ENCODE measurements around the gene PGA5.
"Not testable (repeated sequence)": the region's sequence is repeated elsewhere in the genome, so short reads cannot be mapped to it uniquely, and the experiment has no call there.

The PGA5 gene

DNA sequence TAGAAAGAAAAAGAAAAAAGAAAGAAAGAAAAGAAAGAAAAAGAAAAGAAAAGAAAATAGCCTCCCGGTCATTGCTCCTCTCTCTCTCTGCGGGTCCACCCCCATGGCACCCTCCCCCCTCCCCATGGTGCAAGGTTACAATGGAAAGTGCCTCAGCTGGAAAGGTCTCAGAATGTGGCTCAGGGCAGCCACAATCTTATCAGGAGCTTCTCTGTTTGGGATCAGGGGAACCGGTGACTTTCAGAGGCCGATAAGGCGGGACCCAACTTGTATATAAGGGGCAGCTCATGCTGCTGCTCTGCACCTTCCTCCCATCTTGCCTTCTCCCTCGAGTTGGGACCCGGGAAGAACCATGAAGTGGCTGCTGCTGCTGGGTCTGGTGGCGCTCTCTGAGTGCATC is at the start of gene PGA5:
TSS of gene PGA5 (plus strand) at position 301 of the 400 bp plus-strand sequence. CDS start at position 353, 52 bp downstream.
- DNase-seq (ENCODE audit: low read depth): not testable (repeated sequence)

DNA sequence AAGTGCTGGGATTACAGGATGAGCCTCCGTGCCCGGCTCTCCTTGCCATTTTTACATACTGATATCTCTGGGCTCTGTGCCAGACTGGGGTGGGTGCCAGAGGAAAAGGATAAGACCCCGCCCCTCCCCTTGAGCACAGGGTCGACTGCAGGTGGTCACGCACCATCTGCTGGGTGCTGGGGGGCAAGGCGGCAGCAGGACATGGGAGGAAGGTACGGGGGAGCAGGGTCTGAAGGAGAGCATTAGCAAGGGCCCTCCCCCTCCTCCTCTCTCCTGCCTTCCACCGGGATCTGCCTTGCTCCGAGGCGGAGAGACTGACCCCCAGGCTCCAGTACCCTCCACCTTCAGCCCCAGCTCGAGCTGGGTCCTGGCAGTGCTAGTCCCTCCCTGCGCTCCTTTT is 47.4 kb upstream of the PGA5 start:
- DNase-seq (ENCODE audit: low read depth): no peak

DNA sequence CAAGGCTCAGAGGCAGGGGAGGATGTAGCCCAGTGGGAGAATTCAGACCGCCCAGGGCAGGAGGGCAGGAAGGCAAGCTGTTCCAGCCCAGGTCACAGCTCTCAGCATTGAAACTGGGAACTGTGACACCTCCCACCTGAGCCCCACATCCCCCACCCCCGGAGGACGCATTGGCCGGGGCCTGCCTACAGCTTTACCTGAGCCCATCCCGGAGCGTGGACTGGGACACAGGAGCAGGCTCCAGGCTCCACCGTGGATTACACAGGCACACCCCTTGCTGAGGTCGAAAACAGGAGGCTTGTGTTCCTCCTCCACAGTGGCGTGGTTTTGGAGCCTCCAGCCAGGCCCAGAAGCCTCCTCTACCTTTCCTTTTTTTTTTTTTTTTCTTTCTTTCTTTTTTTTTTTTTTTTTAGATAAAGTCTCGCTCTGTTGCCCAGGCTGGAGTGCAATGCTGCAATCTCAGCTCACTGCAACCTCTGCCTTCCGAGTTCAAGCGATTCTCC is 46.8 kb upstream of the PGA5 start:
- no peak for DNase-seq (ENCODE audit: low read depth)

DNA sequence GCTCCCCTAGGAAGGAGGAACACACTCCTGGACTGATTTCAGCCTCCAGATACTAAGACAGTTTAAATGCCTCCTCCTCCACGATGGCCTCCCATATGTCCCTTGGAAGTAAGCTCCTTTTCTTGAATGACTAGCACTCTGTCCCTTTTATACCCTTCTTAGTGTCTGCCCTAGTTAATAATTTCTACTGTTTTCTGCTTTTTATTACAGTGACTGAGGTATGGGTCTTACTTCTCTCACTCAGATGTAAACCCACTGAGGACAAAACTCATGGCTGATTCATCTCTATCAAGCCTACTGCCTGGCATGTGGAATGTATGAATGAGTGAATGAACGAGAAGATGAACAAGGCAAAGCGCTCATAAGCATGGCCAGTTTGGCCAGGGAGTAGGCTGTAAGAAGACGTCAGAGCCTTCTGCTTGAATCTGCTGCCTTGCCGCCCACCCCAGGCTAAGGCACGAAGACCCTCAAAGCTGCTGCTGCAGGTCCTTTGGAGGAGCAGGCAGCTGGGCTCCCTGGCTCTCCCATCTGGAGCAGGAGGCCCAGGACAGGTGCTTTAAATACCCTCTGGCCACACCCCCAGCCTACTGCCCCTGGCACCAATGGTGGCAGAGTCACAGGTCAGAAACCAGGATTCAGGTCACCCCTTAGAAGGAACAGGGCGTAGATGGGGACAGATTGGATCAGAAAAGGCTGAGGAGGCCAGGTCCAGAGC is 45.8 kb upstream of the PGA5 start:
- DNase-seq (ENCODE audit: low read depth): no peak

DNA sequence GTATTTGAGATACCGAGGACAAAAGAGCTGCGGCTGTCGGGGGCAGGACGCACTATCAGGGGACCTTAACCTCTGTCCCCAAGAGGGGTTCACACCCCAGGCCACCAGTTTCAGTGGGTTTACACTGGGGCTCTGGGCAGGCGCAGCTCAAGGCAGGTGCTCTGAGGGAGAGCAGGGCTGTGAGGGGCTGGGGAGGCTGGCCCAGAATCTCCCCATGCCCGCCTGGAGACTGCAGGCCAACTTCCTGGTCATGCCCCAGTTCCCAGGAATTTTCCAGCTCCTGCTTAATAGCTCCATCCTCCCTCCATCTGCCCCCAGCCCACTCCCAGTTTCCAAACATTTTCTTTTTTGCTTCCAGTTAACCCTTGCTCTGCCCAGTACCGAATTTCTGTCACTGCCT is 45.3 kb upstream of the PGA5 start:
- DNase-seq (ENCODE audit: low read depth): no peak

DNA sequence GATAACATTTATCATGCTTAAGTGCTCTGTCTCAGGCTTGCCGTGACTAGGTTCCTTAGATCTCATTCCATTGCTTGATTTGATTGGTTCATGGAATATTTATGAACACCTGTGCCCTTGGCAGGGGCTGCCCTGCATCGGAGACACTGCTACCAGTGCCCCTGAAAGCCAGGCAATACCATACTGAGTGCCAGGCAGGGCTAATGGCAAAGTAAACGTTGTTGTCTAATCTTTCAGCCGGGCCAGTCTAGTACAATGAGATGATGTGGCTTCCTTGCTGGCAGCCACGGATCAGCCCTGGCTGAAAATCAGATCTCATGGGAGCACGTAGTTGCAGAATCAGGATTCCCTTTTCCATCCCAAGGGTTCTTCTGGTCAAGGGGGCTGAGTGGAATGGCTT is 42.6 kb upstream of the PGA5 start:
- no peak for DNase-seq (ENCODE audit: low read depth)

DNA sequence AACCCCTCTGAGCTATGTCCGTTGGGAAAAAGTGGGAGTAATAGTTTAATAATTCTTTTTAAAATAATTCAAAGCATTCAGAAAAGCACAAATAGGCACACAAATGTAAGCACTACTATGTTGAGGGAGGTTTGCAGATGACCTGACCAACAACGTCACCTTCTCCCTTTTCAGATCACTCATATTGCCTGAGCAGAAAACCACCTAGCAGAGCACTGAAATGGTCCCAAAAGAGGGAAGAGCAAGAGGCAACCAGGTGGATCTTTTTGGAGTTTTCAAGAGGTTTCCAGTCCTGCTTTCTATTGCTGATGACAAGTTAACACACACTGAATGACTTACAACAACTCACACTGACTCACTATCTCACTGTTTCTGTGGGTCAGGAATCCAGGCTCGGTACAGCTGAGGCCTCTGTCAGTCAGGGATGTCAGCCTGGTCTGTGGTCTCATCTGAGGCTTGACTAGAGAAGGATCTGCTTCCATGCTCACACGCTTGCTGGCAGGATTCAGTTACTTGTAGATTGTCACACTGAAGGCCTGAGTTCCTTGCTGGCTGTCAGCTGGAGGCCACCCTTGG is 41.9 kb upstream of the PGA5 start:
- DNase-seq (ENCODE audit: low read depth): no peak

DNA sequence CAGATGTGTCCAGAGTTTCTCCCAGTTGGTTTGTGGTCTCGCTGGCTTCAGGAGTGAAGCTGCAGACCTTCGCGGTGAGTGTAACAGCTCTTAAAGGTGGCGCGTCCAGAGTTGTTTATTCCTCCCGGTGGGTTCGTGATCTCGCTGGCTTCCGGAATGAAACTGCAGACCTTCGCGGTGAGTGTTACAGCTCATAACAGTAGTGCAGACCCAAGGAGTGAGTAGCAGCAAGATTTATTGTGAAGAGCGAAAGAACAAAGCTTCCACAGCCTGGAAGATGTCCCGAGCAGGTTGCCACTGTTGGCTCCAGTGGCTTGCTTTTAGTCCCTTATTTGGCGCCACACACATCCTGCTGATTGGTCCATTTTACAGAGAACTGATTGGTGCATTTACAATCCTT is 39.5 kb upstream of the PGA5 start:
- DNase-seq (ENCODE audit: low read depth): no peak

DNA sequence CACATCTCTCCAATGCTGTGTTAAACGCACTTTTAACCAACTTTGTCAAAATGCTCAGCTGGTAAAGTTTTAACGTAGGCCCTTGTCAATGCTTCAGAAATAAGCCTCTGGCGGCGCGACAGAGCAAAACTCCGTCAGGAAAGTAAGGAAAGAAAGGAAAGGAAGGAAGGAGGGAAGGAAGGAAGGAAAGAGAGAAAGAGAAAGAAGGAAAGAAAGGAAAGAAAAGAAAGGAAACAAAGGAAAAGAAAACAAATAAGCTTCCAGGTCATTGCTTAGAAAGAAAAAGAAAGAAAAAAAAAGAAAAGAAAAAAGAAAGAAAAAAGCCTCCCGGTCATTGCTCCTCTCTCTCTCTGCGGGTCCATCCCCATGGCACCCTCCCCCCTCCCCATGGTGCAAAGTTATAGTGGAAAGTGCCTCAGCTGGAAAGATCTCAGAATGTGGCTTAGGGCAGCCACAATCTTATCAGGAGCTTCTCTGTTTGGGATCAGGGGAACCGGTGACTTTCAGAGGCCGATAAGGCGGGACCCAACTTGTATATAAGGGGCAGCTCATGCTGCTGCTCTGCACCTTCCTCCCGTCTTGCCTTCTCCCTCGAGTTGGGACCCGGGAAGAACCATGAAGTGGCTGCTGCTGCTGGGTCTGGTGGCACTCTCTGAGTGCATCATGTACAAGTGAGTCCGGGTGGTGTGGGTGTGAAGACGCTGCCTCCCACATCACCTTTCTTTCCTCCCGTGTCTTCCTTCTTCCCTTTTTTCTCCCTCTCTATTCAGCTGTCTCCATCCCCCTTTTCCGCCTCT is 37.8 kb upstream of the PGA5 start, which contains the start of gene PGA3:
TSS of gene PGA3 (plus strand) at position 566 of the 797 bp plus-strand sequence. CDS start at position 616, 50 bp downstream.
- DNase-seq (ENCODE audit: low read depth): not testable (repeated sequence)

DNA sequence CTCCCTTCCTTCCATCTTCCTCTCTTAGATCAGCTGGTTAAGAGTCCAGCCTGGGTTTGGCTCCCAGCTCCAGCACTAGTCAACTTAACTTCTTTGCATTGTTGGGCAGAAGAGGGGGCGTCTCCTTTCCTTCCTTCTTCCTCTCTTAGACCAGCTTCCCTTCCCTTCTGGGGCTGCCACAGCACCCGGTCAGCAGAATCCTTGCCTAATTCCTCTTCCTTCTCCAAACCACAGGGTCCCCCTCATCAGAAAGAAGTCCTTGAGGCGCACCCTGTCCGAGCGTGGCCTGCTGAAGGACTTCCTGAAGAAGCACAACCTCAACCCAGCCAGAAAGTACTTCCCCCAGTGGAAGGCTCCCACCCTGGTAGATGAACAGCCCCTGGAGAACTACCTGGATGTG is 37.1 kb upstream of the PGA5 start:
- not testable (repeated sequence) for DNase-seq (ENCODE audit: low read depth)

DNA sequence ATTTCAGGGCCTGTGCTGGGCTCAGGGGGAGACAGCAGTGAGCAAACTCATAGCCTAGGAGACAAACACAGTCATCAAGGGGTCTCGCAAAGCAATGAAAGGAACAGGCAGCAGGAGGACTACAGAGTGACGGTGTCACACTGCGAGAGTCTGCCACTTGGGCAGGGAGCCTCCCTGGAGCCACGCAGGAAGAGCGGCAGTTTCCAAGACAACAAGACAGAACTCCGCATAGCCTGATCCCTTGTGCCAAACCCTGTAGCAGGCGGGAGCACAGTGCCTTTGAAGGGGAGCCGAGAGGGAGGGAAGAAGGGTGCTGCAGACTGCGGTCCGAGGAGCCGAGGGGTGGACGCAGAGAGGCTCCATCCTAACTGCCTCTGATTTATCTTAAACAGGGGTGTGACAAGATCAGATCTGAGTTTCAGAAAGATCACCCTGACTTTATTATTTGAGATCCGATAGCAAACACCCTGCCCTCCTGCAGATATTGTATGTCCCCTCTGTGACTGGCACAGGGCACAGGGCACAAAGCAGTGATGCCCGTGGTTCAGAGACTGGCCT is 36.4 kb upstream of the PGA5 start:
- not testable (repeated sequence) for DNase-seq (ENCODE audit: low read depth)

DNA sequence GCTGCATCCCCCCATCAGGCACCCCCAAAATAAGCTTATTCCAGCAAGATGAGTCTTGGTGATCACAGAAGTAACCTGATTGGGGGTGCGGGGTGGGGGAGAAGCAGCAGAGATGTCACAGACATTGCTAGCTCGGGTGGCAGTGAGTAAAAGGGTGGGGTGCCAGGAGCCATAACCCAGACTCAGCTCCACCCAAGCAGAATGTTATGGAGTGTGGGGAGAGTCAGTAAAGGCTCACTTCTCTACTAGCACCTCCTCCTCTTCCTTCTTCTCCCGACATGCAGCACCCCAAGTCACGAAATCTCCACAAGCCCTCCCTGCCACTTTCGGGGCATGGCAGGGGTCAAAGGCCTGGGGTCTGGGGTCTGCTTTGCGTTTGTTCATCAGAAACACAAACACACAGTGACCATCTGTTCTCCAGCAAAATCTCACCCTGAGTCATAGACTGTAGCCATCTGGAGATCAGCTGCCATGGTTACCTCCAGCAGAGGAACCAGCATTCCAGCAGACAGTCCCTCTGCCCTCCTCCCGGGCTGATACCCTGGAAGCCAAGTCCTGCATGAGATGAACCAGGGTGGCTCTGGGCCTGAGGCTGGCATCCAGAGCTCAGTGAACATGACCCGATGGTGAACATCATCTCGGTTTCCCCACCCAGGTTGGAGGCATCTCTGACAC is 33.2 kb upstream of the PGA5 start:
- not testable (repeated sequence) for DNase-seq (ENCODE audit: low read depth)

DNA sequence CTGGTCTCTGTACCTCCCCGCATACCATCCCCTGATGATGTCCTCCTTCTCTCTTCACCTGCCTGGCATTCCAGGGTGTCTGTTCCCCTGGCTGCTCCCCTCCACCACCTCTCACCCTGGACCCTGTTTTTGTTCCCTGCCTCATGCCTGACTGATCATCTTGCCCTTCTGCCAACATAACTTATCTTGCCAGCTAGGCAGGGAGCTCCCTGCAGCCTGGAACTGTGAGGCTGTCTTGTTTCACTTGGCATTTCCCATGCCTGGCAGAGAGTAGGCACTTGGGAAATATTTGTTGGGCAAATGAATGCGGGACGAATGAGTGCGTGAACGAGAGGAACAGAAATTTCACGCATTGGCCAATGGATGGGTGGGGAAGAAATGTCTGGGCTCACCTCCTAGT is 30.3 kb upstream of the PGA5 start:
- not testable (repeated sequence) for DNase-seq (ENCODE audit: low read depth)

DNA sequence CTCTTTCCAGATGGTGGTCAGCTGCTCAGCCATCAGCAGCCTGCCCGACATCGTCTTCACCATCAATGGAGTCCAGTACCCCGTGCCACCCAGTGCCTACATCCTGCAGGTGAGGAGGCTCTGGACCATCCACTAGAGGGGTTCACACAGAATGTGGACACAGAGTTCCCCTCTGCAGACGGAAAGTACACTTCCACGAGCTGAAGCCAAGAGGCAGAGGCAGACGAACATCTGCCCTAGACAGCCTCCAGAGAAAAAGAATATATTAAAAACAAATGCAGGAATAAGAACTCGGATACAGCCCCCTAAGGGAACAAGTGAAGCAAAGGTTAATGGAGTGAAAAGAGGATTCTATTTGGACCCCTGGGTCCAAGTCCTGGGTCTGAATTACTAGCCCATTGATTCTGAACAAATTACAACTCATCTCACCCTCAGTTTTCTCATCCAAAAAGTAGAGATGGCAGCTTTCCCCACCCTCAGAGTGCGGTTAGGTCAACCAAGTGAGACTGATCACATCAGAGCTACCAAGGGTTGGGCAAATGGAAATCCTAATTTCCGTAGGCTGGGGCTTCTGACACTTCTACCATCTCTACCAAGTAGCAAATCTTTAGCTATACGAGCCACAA is 29.5 kb upstream of the PGA5 start:
- DNase-seq (ENCODE audit: low read depth): not testable (repeated sequence)

DNA sequence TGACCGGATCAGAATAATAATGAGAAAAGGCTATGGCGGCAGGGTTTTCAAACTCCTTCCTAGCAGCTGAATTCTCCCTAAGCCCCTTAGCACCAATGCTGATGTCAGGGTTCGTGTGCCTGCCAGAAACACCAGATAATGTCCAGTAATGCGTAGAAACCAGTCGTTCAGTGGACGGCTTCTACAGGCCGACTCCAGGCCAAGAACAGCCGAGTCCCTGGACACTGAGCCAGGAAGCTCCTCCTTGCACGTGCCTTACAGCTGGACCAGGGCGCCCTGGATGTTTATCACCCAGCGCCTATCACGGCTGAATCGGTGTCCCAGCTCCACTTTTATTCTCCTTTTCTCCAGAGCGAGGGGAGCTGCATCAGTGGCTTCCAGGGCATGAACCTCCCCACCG is 28.8 kb upstream of the PGA5 start:
- DNase-seq (ENCODE audit: low read depth): not testable (repeated sequence)

DNA sequence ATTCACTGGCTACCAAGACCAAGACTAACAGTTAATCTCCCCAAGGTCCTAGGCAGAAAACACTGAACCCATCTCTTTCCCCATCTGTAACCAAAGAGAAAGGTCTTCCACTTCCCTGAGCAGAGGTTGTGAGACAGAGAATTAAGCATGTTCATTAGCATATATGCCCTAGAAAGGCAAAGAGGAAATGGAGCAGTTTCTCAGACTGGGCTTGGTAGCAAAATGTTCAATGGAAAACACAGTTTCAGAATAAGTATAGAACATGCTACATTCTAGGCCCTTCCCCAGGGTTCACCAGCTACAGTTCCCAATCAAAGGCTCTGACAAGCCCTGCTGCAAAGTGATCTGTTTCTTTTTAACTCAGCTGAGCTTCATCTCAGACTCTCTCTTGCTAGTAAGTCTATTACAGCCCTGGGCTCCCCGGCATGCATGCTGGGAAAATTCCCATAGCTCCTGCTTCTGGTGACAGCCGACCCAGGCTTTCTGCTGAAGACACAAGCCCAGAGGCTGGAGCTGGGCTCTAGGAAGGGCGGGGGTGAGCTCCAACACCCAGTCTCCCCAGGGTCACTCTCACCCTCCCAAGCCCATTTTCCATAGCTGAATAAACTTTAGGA is 27.2 kb upstream of the PGA5 start:
- DNase-seq (ENCODE audit: low read depth): not testable (repeated sequence)

DNA sequence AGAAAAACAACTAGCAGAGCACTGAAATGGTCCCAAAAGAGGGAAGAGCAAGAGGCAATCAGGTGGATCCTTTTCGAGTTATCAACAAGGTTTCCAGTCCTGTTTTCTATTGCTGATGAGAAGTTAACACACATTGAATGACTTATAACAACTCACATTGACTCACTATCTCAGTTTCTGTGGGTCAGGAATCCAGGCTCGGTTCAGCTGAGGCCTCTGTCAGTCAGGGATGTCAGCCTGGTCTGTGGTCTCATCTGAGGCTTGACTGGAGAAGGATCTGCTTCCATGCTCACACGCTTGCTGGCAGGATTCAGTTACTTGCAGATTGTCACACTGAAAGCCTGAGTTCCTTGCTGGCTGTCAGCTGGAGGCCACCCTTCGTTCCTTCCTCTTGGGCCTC is 22.7 kb upstream of the PGA5 start:
- not testable (repeated sequence) for DNase-seq (ENCODE audit: low read depth)

DNA sequence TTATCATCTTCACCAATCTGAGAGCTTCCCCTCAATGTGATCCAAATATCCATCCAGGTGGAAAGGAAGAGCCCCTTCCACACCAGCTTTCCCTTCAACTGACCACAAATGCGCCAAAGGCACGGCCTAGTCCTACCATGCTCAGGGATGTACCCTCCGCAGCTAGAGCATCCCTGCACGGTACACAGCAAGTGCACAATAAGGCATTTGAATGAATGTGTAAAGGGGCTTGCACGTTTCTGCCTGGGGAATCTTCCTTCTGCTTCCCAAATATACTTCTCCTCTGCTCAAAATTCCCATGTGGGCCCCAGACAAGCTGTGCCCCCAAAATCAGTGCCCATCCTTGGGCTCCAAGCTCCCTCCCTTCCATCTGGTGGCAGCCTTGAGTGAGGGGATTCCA is 22.0 kb upstream of the PGA5 start:
- not testable (repeated sequence) for DNase-seq (ENCODE audit: low read depth)

DNA sequence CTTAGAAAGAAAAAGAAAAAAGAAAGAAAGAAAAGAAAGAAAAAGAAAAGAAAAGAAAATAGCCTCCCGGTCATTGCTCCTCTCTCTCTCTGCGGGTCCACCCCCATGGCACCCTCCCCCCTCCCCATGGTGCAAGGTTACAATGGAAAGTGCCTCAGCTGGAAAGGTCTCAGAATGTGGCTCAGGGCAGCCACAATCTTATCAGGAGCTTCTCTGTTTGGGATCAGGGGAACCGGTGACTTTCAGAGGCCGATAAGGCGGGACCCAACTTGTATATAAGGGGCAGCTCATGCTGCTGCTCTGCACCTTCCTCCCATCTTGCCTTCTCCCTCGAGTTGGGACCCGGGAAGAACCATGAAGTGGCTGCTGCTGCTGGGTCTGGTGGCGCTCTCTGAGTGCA is 18.9 kb upstream of the PGA5 start, which contains the start of gene PGA4:
TSS of gene PGA4 (plus strand) at position 301 of the 400 bp plus-strand sequence. CDS start at position 355, 54 bp downstream.
- DNase-seq (ENCODE audit: low read depth): not testable (repeated sequence)

DNA sequence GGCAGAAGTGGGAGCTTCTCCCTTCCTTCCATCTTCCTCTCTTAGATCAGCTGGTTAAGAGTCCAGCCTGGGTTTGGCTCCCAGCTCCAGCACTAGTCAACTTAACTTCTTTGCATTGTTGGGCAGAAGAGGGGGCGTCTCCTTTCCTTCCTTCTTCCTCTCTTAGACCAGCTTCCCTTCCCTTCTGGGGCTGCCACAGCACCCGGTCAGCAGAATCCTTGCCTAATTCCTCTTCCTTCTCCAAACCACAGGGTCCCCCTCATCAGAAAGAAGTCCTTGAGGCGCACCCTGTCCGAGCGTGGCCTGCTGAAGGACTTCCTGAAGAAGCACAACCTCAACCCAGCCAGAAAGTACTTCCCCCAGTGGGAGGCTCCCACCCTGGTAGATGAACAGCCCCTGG is 18.3 kb upstream of the PGA5 start:
- DNase-seq (ENCODE audit: low read depth): not testable (repeated sequence)

Data from fibroblast of gingiva (primary cell).